Panc1 (cell line): Measurements from ENCODE around the gene SPACA9. TPM values are rescaled to one million over a fixed set of nuclear protein-coding genes. Genes with fewer than 3 reads are reported as not detected.

Experiments used
- ATAC-seq: fragments of 200-7000 bp; cut with Tn5 transposase; 2 replicates; pipeline ENCODE4 v1.9.1; 2020; ENCODE audit warnings: mild to moderate bottlenecking, moderate library complexity
- BruUV-seq: library from RNA; stranded (reverse); fragments of 400-500 nt; replicated peaks from 2 replicates; lab custom pipeline; 2021; lab: Mats Ljungman, UMichigan
- CTCF ChIA-PET: fragments of 300-600 bp; sonication (Branson Sonifier 250); formaldehyde crosslinking; loops from one replicate; lab custom pipeline; 2022; ENCODE audit warnings: antibody characterized with exemption; lab: Charles Lee
- POLR2A ChIA-PET: fragments of 300-600 bp; sonication (Branson Sonifier 250); formaldehyde crosslinking; loops from one replicate; lab custom pipeline; 2022; ENCODE audit warnings: antibody characterized with exemption; lab: Charles Lee
- DNase-seq: peaks from one replicate; pipeline ENCODE4 v3.0.0-alpha.2; 2010; ENCODE audit warnings: low read depth, low spot score
- H3K27ac ChIP-seq: 2 replicates; pipeline ENCODE4 v1.5.1; 2011; ENCODE audit warnings: mild to moderate bottlenecking, low read length, inconsistent platforms
- H3K27me3 ChIP-seq: fragments of 200-500 bp; sonication (Bioruptor generic); 2 replicates; pipeline ENCODE4 v1.6.0; 2014; ENCODE audit warnings: low read length, inconsistent platforms; ENCODE audit not compliant: control insufficient read depth, insufficient read depth
- H3K36me3 ChIP-seq: fragments of 200-500 bp; sonication (Bioruptor generic); 2 replicates; pipeline ENCODE4 v1.5.1; 2014; ENCODE audit warnings: inconsistent platforms, mild to moderate bottlenecking, low read length, moderate library complexity; ENCODE audit not compliant: control insufficient read depth, insufficient read depth
- H3K4me1 ChIP-seq: 2 replicates; pipeline ENCODE4 v1.5.1; 2011; ENCODE audit warnings: inconsistent platforms, mild to moderate bottlenecking, low read length, moderate library complexity; ENCODE audit not compliant: control insufficient read depth, insufficient read depth
- H3K4me3 ChIP-seq, 2 experiments: 2 replicates each; pipeline ENCODE4 v1.5.1; 2011 to 2012; ENCODE audit warnings: low read depth in 2 of 2, low read length in 2 of 2, mild to moderate bottlenecking in 2 of 2, inconsistent platforms in 1 of 2, moderate library complexity in 1 of 2
- H3K9me3 ChIP-seq: fragments of 200-500 bp; sonication (Bioruptor generic); 2 replicates; pipeline ENCODE4 v1.5.1; 2014; ENCODE audit warnings: low read depth, mild to moderate bottlenecking, inconsistent platforms, low read length, moderate library complexity; ENCODE audit not compliant: control insufficient read depth, insufficient read depth
- CTCF ChIP-seq: fragments of 450-650 bp; IDR thresholded peaks from 2 replicates; pipeline ENCODE4 v1.5.1; 2017; ENCODE audit warnings: mild to moderate bottlenecking
- POLR2AphosphoS5 ChIP-seq: IDR thresholded peaks from 2 replicates; pipeline ENCODE4 v1.6.1; 2012; ENCODE audit warnings: mild to moderate bottlenecking, low read depth, low read length, moderate library complexity
- REST ChIP-seq, 2 experiments: IDR thresholded peaks; 2 replicates each; pipeline ENCODE4 v1.6.1; 2011 to 2012; ENCODE audit warnings: low read depth in 2 of 2, control low read depth in 1 of 2, low read length in 1 of 2, mild to moderate bottlenecking in 1 of 2, moderate library complexity in 1 of 2; ENCODE audit not compliant: insufficient read depth in 1 of 2
- SIN3A ChIP-seq: IDR thresholded peaks from 2 replicates; pipeline ENCODE4 v1.6.1; 2012; ENCODE audit warnings: low read depth, mild to moderate bottlenecking, low read length, moderate library complexity, borderline replicate concordance; ENCODE audit not compliant: insufficient read depth
- TCF7L2 ChIP-seq: IDR thresholded peaks from 2 replicates; pipeline ENCODE4 v1.6.1; 2011; ENCODE audit warnings: mild to moderate bottlenecking, low read depth, low read length, inconsistent platforms
- in situ Hi-C: cut with HindIII; loops from 2 replicates; pipeline ENCODE4 v1.10.0; 2016; ENCODE audit warnings: low sequenced_read_pairs, low pct_unique_long_range_greater_than_20kb
- intact Hi-C: fragments of 100-400 bp; cut with micrococcal nuclease; formaldehyde crosslinking; loops from one replicate; pipeline ENCODE4 v1.10.0; 2022; ENCODE audit not compliant: unreplicated experiment
- total RNA-seq: library from RNA; stranded (reverse); gene quantifications from one replicate; pipeline ENCODE4 v1.2.1, GENCODE V29; 2021; ENCODE audit not compliant: unreplicated experiment

The SPACA9 gene
- total RNA-seq, 1 experiment from 2014 or later: 3.0 TPM

GRCh38 chr9:132877824-132878694 lies 639 bp upstream of the SPACA9 start, which contains the start of gene AK8:
Gene AK8 (minus strand): TSS chr9:132878284. CDS start chr9:132878255, 29 bp downstream.
- H3K36me3 ChIP-seq: no peaks in the 10 kb centered on the region; the same call in 1 of the 2 replicates
- intact Hi-C loops: no loop called here
- ChIA-PET CTCF (no interaction called here), POLR2A (no interaction called here)
- TF ChIP-seq POLR2AphosphoS5: no peak
- TF ChIP-seq SIN3A: peak; percentile 90
- TF ChIP-seq CTCF: no peak
- no peaks in the 10 kb centered on the region for H3K9me3 ChIP-seq
- ATAC-seq (peak; percentile 92), DNase-seq (no peak)
- no peaks in the 10 kb centered on the region for H3K27me3 ChIP-seq
- H3K27ac ChIP-seq: peak within 1 kb of the TSS; percentile 81
- BruUV-seq: no TSS peak
- H3K4me3 ChIP-seq: peak within 1 kb of the TSS; percentile 92 to 95
- in situ Hi-C loops: no loop called here
- H3K4me1 ChIP-seq: peaks cover 6% of the 10 kb centered on the region

GRCh38 chr9:132879457-132880323 lies 992 bp downstream of the SPACA9 start:
- H3K4me3 ChIP-seq: peak overlapping the region in 1 of 2 experiments; percentile 92; a peak in 2 of 4 replicates
- H3K27me3 ChIP-seq: no peaks in the 10 kb centered on the region
- H3K36me3 ChIP-seq: no peaks in the 10 kb centered on the region; the same call in 1 of the 2 replicates
- intact Hi-C loops (no loop called here), in situ Hi-C loops (no loop called here)
- CTCF ChIA-PET: no interaction called here
- no peaks in the 10 kb centered on the region for H3K9me3 ChIP-seq
- no TSS peak for BruUV-seq
- DNase-seq: no peak
- H3K27ac ChIP-seq: no peak overlapping the region
- no peak for ATAC-seq
- POLR2A ChIA-PET: interaction anchor here (0.6 to 0.7 kb wide), 3 partner anchors 37 to 180 kb away, joined by 5 to 16 read pairs (median 9); no protein-coding TSS in a partner anchor
- peaks cover 6% of the 10 kb centered on the region for H3K4me1 ChIP-seq
- TF ChIP-seq POLR2AphosphoS5: no peak
- no peak for TF ChIP-seq REST (IDR thresholded peaks at IDR 0.05; ENCODE audit: insufficient read depth in 1 of 2, low read depth in 2 of 2, low read length in 1 of 2)
- no peak for TF ChIP-seq CTCF
- no peak for TF ChIP-seq SIN3A
- no peak for TF ChIP-seq TCF7L2
